WTC11 (cell line): Measurements from ENCODE around the gene PLEKHG7.

Experiments
- TEAD4 ChIP-seq: sonication (generic); formaldehyde crosslinking; IDR thresholded peaks from 2 replicates; pipeline ENCODE4 v1.8.0; 2022; ENCODE audit warnings: mild to moderate bottlenecking, missing genetic modification reagents
- TF ChIP-seq, protein P1 (sequence below): sonication (generic); formaldehyde crosslinking; IDR thresholded peaks from 2 replicates; pipeline ENCODE4 v1.8.0; 2022; ENCODE audit warnings: mild to moderate bottlenecking, missing genetic modification reagents
- TF ChIP-seq, protein P2 (sequence below): sonication (generic); formaldehyde crosslinking; IDR thresholded peaks from 2 replicates; pipeline ENCODE4 v1.8.0; 2022; ENCODE audit warnings: mild to moderate bottlenecking, missing genetic modification reagents
- TF ChIP-seq, protein P3 (sequence below): fragments of 200-600 bp; IDR thresholded peaks from 2 replicates; pipeline ENCODE4 v1.8.0; 2022; ENCODE audit warnings: antibody characterized with exemption
- TF ChIP-seq, protein P4 (sequence below): sonication (generic); formaldehyde crosslinking; IDR thresholded peaks from 2 replicates; pipeline ENCODE4 v1.8.0; 2022; ENCODE audit warnings: mild to moderate bottlenecking, missing genetic modification reagents

DNA sequence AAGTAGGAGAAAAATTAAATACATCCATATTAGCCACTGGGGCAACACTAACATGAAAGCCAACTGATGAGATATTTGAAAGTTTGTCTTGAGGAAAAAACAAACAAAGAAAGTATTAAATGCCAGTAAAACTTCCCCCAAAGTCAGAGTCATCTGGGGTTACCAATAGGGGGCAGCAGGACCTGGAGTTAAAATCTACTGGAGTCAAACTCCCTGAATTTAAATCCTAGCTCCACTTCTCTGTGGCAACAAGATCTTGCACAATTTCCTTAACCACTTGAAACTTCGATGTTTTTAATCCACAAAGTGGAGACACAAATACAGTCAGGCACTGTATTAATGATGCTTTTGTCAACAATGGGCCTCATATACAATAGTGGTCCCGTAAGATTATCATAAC is 14.4 kb downstream of the PLEKHG7 start:
- TF ChIP-seq, protein P1, sequence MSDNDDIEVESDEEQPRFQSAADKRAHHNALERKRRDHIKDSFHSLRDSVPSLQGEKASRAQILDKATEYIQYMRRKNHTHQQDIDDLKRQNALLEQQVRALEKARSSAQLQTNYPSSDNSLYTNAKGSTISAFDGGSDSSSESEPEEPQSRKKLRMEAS (CRISPR knock-in tag): no peak
- TF ChIP-seq, protein P2, sequence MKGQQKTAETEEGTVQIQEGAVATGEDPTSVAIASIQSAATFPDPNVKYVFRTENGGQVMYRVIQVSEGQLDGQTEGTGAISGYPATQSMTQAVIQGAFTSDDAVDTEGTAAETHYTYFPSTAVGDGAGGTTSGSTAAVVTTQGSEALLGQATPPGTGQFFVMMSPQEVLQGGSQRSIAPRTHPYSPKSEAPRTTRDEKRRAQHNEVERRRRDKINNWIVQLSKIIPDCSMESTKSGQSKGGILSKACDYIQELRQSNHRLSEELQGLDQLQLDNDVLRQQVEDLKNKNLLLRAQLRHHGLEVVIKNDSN (CRISPR knock-in tag): no peak
- TF ChIP-seq, protein P3, sequence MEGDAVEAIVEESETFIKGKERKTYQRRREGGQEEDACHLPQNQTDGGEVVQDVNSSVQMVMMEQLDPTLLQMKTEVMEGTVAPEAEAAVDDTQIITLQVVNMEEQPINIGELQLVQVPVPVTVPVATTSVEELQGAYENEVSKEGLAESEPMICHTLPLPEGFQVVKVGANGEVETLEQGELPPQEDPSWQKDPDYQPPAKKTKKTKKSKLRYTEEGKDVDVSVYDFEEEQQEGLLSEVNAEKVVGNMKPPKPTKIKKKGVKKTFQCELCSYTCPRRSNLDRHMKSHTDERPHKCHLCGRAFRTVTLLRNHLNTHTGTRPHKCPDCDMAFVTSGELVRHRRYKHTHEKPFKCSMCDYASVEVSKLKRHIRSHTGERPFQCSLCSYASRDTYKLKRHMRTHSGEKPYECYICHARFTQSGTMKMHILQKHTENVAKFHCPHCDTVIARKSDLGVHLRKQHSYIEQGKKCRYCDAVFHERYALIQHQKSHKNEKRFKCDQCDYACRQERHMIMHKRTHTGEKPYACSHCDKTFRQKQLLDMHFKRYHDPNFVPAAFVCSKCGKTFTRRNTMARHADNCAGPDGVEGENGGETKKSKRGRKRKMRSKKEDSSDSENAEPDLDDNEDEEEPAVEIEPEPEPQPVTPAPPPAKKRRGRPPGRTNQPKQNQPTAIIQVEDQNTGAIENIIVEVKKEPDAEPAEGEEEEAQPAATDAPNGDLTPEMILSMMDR: no peak; the same call in none of the 2 replicates
- TF ChIP-seq TEAD4 (CRISPR knock-in tag): no peak
- TF ChIP-seq, protein P4, sequence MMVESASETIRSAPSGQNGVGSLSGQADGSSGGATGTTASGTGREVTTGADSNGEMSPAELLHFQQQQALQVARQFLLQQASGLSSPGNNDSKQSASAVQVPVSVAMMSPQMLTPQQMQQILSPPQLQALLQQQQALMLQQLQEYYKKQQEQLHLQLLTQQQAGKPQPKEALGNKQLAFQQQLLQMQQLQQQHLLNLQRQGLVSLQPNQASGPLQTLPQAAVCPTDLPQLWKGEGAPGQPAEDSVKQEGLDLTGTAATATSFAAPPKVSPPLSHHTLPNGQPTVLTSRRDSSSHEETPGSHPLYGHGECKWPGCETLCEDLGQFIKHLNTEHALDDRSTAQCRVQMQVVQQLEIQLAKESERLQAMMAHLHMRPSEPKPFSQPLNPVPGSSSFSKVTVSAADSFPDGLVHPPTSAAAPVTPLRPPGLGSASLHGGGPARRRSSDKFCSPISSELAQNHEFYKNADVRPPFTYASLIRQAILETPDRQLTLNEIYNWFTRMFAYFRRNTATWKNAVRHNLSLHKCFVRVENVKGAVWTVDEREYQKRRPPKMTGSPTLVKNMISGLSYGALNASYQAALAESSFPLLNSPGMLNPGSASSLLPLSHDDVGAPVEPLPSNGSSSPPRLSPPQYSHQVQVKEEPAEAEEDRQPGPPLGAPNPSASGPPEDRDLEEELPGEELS: no peak
